LNCAP (cell line): Measurements from ENCODE around the gene MLLT3.

Experiments
- CTCF ChIP-seq: fragments of 450-650 bp; IDR thresholded peaks from 2 replicates; pipeline ENCODE4 v1.5.1; 2017; ENCODE audit warnings: mild to moderate bottlenecking

The MLLT3 gene

GRCh38 chr9:20441711-20442423 lies 180.4 kb downstream of the MLLT3 start:
- no peak for TF ChIP-seq CTCF

GRCh38 chr9:20441166-20441565 lies 181.1 kb downstream of the MLLT3 start:
- no peak for TF ChIP-seq CTCF

GRCh38 chr9:20437476-20437875 lies 184.8 kb downstream of the MLLT3 start:
- TF ChIP-seq CTCF: no peak

GRCh38 chr9:20436476-20437195 lies 185.7 kb downstream of the MLLT3 start:
- TF ChIP-seq CTCF: no peak

DNA sequence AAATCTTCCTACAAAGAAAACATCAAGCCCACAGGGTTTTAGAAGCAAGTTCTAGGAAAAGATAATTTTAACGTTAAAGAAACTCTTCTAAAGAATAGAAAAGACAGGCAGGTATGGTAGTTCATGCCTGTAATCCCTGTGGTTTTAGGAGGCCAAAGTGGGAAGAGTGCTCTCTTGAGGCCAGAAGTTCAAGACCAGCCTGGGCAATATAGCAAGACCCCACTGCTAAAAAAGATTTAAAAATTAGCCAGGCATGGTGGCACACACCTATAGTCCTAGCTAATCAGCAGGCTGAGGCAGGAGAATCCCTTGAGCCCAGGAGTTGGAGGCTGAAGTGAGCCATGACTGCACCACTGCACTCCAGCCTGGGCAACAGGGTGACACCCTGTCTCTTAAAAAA lies 193.3 kb downstream of the MLLT3 start:
- no peak for TF ChIP-seq CTCF

GRCh38 chr9:20427359-20427758 lies 194.9 kb downstream of the MLLT3 start:
- TF ChIP-seq CTCF: no peak

GRCh38 chr9:20426019-20426418 lies 196.3 kb downstream of the MLLT3 start:
- no peak for TF ChIP-seq CTCF
